Measurements from ENCODE around the gene UGT1A4. TPM values are rescaled to one million over a fixed set of nuclear protein-coding genes. Genes with fewer than 3 reads are reported as not detected.
"Not testable (repeated sequence)": the region's sequence is repeated elsewhere in the genome, so short reads cannot be mapped to it uniquely, and the experiment has no call there.

UGT1A4 gene
- total RNA-seq, 1 donor from 2014 or later, result not detected

DNA sequence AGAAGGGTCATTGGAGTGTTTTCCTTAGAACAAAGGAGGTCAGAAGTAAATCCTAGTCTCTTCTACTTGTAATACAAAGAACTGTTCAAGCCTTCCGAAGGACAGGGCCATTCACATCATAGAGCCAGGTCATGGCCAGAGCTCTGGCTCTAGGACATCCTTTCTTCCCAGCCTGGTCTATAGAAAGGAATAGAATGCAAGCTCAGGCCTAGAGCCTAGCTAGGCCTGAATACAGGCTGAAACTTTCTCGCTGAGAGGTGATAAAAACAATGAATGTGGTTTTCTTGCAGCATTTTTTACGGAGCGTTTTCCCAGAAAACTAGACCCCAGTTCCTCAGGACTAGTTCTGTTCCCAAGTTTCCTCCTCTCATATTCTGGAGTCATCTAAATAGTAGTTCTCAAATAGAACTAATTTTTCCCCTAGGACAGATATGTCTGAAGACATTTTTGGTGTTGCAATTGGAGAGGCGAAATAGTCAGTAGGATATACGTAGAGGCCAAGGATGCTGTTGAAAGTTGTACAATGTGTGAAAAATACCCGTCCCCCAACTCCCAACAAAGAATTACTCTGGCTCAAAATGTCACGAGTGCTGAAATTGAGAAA, 19.0 kb upstream of the UGT1A4 start:
- no peak for DNase-seq (ENCODE audit: low spot score)

DNA sequence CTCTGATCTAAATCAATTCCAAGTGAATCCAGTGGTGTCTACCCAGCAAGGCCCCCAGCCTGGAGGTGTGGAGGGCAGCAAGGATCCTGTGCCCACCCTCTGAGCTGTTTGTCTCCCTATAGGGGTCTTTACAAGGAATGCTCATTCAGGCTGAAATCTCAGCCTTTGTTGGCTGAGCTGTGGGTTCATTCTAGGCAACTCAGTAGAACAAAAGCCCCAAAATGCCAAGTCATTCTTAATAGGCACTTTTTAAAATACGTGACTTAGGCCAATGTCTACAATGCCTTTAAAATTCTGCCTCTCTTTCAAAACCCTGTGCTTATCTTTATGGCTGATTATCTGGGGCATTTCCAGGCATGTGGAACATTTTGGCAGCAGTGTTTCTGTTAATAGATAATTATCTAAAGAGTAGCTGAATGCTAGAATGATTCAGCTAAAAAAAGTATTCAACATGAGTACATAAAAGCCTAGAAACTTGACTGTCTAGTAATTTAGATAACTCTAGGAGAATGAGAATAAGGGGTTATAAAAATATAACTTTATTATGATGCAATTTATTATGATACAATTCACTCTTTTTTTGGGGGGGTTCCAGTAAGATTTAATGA, 18.4 kb upstream of the UGT1A4 start:
- DNase-seq (ENCODE audit: low spot score), result no peak

DNA sequence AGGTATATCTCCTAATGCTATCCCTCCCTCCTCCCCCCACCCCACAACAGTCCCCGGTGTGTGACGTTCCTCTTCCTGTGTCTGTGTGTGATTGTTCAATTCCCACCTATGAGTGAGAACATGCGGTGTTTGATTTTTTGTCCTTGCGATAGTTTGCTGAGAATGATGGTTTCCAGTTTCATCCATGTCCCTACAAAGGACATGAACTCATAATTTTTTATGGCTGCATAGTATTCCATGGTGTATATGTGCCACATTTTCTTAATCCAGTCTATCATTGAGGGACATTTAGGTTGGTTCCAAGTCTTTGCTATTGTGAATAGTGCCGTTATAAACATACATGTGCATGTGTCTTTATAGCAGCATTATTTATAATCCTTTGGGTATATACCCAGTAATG, 17.7 kb upstream of the UGT1A4 start:
- not testable (repeated sequence) for DNase-seq (ENCODE audit: low spot score)

DNA sequence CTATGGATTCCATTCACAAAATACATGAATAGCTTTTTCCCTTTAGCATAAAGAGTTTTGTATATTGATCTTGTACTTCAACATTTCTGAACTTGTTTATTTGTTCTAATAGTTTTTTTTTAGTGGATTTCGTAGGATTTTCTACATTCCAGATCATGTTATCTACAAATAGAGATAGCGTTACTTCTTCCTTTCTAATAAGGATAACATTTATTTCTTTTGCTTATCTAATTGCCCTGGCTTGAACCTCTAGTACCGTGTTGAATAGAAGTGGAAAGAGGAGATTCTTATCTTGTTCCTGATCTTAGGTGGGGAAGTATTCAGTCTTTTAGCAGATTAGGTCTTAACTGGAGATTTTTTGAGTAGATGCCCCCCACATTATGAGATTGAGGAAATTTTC, 16.3 kb upstream of the UGT1A4 start:
- DNase-seq (ENCODE audit: low spot score), result no peak

DNA sequence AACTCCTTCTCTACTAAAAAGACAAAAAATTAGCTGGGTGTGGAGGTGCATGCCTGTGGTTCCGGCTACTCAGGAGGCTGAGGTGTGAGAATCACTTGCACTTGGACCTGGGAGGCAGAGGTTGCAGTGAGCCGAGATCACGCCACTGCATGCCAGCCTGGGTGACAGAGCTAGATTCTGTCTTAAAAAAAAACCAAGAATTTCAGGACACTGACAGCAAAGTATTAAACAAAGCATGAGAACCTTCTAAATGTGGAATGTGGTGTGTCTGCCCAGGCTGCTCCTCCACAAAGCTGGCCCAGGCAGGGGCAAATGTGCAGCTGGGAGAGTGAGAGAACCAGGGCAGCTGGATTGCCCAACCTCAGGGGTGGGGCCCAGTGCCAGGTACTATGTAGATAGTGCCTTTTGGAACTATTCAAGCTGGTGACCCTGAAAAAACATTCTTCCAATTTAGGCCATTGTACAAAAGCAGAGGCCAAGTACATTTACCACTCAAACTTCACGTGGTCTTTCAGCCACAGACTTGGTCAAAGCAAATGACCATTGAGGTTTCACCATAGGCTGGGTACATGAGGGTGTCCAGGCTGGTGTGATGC, 12.5 kb upstream of the UGT1A4 start:
- DNase-seq (ENCODE audit: low spot score), result no peak

DNA sequence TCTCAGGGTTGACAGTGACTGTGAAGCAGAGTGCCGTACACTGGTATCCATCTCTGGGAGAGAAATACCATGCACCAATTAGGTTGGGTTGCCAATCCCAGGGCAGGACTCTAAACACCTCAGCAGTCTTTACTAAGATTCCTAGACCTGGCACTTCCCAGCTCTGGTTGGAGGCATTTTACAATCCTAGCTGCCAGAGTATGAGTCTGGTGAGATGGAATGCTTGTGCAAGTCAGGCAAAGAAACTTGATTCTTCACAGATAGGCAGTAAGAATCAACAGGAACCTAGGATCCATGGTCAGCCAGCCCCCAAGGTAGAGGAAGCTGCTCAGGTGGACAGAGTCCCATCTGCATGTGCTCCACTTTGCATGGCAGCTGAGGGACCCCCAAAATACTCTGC, 11.8 kb upstream of the UGT1A4 start:
- no peak for DNase-seq (ENCODE audit: low spot score)

DNA sequence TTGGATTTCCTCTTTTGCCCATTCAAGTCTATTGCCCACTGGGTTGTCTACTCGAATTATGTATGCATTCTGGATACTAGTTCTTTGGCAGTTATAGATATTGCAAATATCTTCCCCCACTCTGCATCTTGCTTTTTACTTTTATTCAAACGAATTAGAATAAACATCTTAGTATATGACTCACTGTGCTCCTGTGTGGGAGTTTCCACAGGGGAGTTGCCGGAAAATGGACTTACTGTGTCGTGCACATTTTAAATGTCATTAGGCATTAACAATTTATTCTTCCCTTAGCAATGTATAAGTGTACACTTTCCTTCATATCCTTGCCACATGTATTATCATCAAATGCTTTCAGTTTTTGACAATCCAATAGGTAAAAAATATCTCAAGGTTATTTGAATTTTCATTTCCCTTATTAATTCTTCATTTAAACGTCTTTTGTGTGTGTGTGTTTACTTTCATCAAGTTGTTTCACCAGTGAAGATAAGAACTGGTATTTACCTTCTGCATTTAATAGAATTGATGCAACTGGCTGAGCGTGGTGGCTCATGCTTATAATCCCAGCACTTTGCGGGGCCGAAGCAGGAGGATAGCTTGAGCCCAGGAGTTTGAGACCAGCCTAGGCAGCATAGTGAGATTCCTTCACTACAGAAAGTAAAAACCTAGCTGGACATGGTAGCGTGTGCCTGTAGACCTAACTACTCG, 10.4 kb upstream of the UGT1A4 start:
- DNase-seq (ENCODE audit: low spot score), result no peak

DNA sequence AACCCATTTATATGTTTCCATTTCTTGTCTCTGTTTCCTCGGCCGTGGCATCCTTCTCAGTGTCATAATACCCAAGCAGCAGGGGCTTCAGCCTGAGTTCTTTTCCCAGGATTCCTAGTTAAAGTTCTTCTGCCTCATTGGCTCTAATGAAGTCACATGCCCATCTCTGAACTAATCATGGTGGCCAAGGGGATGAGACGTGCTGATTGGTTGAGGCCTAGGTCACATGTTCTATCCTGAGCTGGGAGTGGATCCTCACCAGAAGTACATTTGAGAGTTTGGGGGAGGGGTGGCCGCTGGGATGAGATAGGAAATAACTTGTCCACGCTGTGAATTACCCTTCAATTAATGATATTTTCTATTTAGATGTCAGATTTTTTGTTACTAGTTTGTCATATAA, 9.6 kb upstream of the UGT1A4 start:
- DNase-seq (ENCODE audit: low spot score), result no peak

DNA sequence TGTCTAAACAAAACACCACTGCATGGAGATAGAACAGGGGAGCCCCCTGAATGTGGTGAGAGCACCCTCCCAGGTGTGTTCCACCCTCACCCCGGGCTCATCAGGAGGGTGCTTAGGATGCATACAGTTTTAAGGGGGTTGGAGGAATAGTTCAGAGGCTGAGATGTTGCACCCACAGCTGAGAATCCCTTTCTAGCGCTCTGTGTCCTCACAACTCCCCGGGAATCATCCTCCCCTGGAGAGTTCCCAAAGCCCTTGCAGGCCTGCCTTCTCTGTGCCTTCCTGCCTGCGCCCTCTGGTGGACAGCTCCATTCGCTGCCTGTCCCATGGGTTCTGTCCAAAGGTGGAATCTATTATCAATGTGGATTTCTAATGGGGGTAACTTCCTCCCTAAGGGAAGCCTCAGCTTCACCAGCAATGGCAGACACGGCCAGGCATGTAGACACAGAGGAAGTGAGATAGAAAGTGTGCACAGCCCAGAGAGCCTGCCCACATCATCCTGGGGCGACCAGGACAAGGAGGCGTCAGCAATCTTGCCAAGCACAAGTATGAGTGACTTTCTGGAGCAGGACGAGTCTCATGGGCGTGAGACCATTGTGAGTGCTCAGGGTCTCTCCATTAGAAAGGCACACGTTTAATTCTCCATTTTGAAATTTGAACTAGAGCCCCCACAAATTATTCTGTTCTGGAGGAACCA, 7.1 kb upstream of the UGT1A4 start:
- DNase-seq (ENCODE audit: low spot score), result no peak

DNA sequence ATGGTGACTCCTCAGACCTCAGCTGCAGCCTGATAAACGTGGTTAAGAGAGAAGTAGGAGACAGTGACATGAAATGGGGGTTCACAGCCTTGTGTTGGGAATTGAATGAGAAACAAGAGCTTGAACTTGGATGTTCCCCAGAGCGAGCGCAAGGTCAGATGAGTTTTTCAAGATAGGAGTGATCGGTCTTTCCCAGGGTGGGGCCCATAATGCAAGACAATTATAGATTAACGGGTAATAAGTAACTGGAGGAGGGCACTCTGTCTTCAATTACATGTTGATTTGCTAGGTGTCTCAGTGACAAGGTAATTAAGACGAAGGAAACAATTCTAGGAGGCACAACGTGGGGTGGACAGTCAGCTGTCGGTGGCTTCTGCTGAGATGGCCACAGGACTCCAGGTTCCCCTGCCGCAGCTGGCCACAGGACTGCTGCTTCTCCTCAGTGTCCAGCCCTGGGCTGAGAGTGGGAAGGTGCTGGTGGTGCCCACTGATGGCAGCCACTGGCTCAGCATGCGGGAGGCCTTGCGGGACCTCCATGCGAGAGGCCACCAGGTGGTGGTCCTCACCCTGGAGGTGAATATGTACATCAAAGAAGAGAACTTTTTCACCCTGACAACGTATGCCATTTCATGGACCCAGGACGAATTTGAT, 5.8 kb upstream of the UGT1A4 start, which contains the start of gene UGT1A5:
Gene UGT1A5 (plus strand): TSS at position 297 of the 651 bp plus-strand sequence. CDS start 85 bp downstream, at position 382.
- no peak for DNase-seq (ENCODE audit: low spot score)

DNA sequence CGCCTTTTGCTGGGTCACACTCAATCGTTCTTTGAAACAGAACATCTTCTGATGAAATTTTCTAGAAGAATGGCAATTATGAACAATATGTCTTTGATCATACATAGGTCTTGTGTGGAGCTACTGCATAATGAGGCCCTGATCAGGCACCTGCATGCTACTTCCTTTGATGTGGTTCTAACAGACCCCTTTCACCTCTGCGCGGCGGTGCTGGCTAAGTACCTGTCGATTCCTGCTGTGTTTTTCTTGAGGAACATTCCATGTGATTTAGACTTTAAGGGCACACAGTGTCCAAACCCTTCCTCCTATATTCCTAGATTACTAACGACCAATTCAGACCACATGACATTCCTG, 5.3 kb upstream of the UGT1A4 start:
- DNase-seq (ENCODE audit: low spot score), result no peak

DNA sequence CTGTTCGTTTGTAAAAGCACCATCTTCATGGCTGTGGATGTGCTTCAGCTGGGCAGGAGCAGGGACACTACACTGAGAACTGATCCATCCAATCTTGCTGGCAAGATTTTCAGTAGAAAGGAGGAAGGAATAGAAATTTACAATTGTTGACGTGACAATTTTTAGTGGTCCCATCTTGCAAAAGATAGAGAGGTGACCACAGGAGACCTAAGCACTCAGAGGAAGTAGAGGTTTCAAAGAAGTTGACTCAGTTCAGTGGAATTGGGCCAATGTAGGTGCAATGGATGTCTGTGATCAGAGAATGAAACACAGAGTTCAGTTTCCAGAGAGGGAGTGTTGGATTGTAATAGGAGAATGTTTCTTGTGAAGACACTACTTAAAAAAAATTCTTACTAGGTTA, 4.4 kb upstream of the UGT1A4 start:
- DNase-seq (ENCODE audit: low spot score), result no peak

DNA sequence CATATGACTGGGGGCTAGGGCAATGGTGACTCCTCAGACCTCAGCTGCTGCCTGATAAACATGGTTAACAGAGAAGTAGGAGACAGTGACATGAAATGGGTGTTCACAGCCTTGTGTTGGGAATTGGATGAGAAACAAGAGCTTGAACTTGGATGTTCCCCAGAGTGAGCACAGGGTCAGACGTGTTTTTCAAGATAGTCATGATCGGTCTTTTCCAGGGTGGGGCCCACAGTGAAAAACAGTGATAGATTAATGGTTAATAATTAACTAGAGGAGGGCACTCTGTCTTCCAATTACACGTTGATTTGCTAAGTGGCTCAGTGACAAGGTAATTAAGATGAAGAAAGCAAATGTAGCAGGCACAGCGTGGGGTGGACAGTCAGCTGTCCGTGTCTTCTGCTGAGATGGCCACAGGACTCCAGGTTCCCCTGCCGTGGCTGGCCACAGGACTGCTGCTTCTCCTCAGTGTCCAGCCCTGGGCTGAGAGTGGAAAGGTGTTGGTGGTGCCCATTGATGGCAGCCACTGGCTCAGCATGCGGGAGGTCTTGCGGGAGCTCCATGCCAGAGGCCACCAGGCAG, 10.3 kb downstream of the UGT1A4 start, which contains the start of gene UGT1A3:
Gene UGT1A3 (plus strand): TSS at position 320 of the 579 bp plus-strand sequence. CDS start 85 bp downstream, at position 405.
- no peak for DNase-seq (ENCODE audit: low spot score)

DNA sequence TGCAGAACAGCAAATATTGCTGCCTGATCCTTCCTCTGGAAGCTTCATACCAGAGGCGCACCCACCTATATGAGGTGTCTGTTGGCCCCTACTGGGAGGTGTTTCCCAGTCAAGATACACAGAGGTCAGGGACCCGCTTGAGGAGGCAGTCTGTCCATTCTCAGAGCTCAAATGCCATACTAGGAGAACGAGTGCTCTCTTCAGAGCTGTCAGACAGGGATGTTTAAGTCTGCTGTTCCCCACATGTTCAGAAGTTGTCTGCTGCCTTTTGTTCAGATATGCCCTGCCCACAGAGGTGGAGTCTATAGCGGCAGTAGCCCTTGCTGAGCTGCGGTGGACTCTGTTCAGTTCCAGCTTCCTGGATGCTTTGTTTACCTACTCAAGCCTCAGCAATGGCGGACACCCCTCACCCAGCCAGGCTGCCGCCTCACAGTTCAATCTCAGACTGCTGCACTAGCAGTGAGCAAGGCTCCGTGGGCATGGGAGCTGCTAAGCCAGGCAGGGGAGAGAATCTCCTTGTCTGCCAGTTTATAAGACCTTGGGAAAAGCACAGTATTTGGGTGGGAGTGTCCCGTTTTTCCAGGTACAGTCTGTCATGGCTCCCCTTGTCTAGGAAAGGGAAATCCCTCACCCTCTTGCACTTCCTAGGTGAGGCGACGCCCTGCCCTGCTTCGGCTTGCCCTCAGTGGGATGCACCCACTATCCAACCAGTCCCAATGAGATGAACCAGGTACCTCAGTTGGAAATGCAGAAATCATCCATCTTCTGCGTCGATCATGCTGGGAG, 18.5 kb downstream of the UGT1A4 start:
- DNase-seq (ENCODE audit: low spot score), result not testable (repeated sequence)

DNA sequence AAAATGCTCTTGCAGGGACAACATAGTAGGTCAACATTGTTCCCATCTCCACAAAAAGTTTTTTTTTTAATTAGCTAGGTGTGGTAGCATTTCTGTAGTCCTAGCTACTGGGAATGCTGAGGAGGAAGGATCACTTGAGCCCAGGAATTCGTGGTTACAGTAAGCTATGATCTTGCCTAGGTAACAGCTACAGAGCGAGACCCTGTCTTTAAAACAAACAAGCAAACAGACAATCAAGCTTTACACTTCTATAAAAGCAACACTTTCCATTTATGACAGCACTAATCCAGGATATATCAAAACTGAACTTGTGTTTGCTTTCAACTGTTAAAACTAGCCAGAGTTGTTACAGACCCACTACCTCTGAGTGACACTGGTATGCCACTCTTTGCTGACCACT, 22.3 kb downstream of the UGT1A4 start:
- DNase-seq (ENCODE audit: low spot score), result no peak

DNA sequence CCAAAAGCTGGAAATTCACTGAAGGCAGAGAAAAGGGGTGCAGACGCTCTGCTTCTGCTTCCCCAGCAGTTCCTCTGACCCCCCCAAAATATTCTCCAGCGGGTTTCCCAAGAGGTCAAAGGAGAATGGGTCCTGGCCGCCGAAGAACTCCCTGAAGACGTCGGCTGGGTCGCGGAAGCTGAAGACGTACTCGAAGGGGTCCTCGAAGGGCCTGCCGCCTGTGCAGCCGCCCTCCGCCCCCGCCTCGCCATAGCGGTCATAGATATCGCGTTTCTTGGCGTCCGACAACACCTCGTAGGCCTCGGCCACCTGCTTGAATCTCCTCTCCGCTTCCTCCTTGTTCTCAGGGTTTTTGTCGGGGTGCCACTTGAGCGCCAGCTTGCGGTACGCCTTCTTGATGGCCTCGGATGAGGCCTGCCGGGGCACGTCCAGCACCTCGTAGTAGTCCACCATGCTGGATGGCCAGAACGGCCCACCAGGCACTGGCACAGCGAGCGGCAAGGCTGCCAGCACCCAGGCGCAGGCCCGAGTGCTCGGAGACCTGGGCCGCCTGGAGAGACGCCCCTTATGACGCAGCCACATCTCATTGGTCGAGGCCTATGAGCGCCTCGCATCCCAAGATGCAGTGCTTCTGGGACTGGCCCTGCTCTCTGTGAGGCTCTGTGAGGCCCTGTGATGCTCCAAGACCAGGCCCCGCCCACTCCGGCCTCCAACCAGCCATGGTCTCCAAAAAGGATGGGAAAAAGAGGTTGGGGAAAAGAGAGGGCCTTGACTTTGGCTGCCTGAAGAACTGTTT, 25.1 kb downstream of the UGT1A4 start:
- DNase-seq (ENCODE audit: low spot score), result no peak

DNA sequence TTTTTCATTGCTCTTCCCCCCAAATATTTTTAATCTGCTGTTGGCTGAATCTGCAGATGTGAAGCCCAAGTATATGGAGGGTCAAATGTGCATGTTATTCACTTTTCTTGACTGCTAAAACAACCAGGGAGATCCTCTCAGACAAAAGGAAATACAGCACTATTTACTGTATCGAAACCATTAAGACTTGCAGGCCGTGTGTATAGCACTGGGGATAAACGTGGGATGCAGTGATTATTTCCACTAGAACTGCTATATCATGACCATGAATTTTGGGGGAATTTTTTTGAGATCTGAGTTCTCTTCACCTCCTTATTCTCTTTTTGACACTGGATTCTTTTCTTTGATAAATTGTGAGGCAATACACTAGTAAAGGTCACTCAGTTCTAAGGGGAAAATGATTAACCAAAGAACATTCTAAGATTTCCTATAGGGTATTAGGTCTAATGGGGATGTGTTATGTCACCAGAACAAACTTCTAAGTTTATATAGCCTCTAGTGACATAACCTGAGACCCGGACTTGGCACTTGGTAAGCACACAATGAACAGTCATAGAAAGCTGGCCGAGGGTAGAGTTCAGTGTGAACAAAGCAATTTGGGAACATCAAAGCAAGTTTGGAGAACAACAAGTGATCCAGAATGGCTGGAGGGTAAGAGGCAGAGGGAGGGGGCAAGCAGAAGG, 26.7 kb downstream of the UGT1A4 start:
- DNase-seq (ENCODE audit: low spot score), result no peak

DNA sequence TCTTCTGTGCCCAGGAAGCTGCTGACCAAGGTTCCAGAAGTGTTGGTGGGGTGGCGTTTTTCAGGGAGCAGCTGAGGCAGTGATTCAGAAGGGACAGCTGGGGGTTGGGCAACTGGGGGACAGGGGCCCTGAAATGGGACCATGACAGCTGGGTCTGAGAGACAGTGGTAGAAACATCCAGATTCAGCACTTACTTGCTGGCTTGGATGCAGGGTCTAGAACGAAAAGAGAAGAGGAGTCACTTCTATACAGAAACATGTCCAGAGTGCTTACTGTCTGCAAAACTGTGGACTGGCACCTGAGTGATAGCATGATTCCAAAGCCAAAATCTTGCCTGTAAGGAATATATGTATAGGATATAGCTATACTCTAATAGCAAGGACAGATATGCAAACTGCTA, 27.3 kb downstream of the UGT1A4 start:
- DNase-seq (ENCODE audit: low spot score), result not testable (repeated sequence)

All from mesenteric fat pad (tissue), 1 donor.